H9 (cell line): ENCODE data around the gene TOP3B. TPM values are rescaled to one million over a fixed set of nuclear protein-coding genes. Genes with fewer than 3 reads are reported as not detected.

ENCODE experiments used
- DNase-seq: peaks from one replicate; pipeline ENCODE4 v3.0.0-alpha.2; 2017
- H2AFZ ChIP-seq: one replicate; pipeline ENCODE4 v1.6.1; 2013; ENCODE audit warnings: mild to moderate bottlenecking, low read length, control low read depth, moderate library complexity
- H2AK5ac ChIP-seq: 2 replicates; pipeline ENCODE4 v1.6.1; 2013; ENCODE audit warnings: low read length, control low read depth, mixed read lengths; ENCODE audit not compliant: insufficient read length
- H2BK120ac ChIP-seq: one replicate; pipeline ENCODE4 v1.6.1; 2013; ENCODE audit warnings: low read depth, mild to moderate bottlenecking, low read length, control low read depth, inconsistent platforms; ENCODE audit not compliant: poor library complexity, severe bottlenecking
- H2BK12ac ChIP-seq: 2 replicates; pipeline ENCODE4 v1.6.1; 2013; ENCODE audit warnings: low read length, control low read depth, mixed read lengths, low read depth; ENCODE audit not compliant: insufficient read length
- H2BK15ac ChIP-seq: 2 replicates; pipeline ENCODE4 v1.6.1; 2013; ENCODE audit warnings: low read depth, low read length, control low read depth
- H2BK20ac ChIP-seq: one replicate; pipeline ENCODE4 v1.6.1; 2013; ENCODE audit warnings: low read depth, mild to moderate bottlenecking, low read length, control low read depth, inconsistent platforms; ENCODE audit not compliant: poor library complexity, severe bottlenecking
- H2BK5ac ChIP-seq: 2 replicates; pipeline ENCODE4 v1.6.1; 2013; ENCODE audit warnings: low read length, control low read depth, mixed read lengths; ENCODE audit not compliant: insufficient read length
- H3K14ac ChIP-seq: 2 replicates; pipeline ENCODE4 v1.6.1; 2013; ENCODE audit warnings: low read length, control low read depth; ENCODE audit not compliant: insufficient read depth
- H3K18ac ChIP-seq: 2 replicates; pipeline ENCODE4 v1.6.1; 2013; ENCODE audit warnings: low read depth, mild to moderate bottlenecking, mixed read lengths, low read length, control low read depth; ENCODE audit not compliant: insufficient read length
- H3K23ac ChIP-seq: 2 replicates; pipeline ENCODE4 v1.6.1; 2013; ENCODE audit warnings: low read length, control low read depth, mixed read lengths, low read depth; ENCODE audit not compliant: insufficient read length
- H3K23me2 ChIP-seq: 2 replicates; pipeline ENCODE4 v1.6.1; 2013; ENCODE audit warnings: low read depth, mild to moderate bottlenecking, mixed read lengths, low read length, control low read depth; ENCODE audit not compliant: insufficient read length, poor library complexity, severe bottlenecking
- H3K27ac ChIP-seq: 2 replicates; pipeline ENCODE4 v1.5.1; 2013; ENCODE audit warnings: low read length, control low read depth, mixed read lengths, low read depth; ENCODE audit not compliant: insufficient read length
- H3K27me3 ChIP-seq: 2 replicates; pipeline ENCODE4 v1.6.1; 2013; ENCODE audit warnings: low read length, control low read depth, inconsistent platforms; ENCODE audit not compliant: insufficient read depth
- H3K4ac ChIP-seq: 2 replicates; pipeline ENCODE4 v1.6.1; 2013; ENCODE audit warnings: low read depth, mild to moderate bottlenecking, control low read depth, inconsistent platforms, low read length, moderate library complexity
- H3K4me1 ChIP-seq: 2 replicates; pipeline ENCODE4 v1.6.1; 2013; ENCODE audit warnings: low read length, control low read depth, inconsistent platforms; ENCODE audit not compliant: insufficient read depth
- H3K4me2 ChIP-seq: 2 replicates; pipeline ENCODE4 v1.6.1; 2013; ENCODE audit warnings: low read length, control low read depth, mixed read lengths; ENCODE audit not compliant: insufficient read length, insufficient read depth
- H3K56ac ChIP-seq: 2 replicates; pipeline ENCODE4 v1.6.1; 2013; ENCODE audit warnings: low read depth, mild to moderate bottlenecking, mixed read lengths, low read length, control low read depth; ENCODE audit not compliant: insufficient read length
- H3K79me1 ChIP-seq: 2 replicates; pipeline ENCODE4 v1.6.1; 2013; ENCODE audit warnings: low read depth, mild to moderate bottlenecking, moderate library complexity, low read length, control low read depth, inconsistent platforms; ENCODE audit not compliant: insufficient read depth, poor library complexity, severe bottlenecking
- H3K79me2 ChIP-seq: 2 replicates; pipeline ENCODE4 v1.6.1; 2013; ENCODE audit warnings: low read length, control low read depth, inconsistent platforms; ENCODE audit not compliant: insufficient read depth
- H3K9ac ChIP-seq: 2 replicates; pipeline ENCODE4 v1.6.1; 2013; ENCODE audit warnings: low read length, control low read depth, mixed read lengths; ENCODE audit not compliant: insufficient read length; ENCODE audit errors: extremely low read depth
- H3K9me3 ChIP-seq: one replicate; pipeline ENCODE4 v1.6.1; 2013; ENCODE audit warnings: low read depth, low read length, inconsistent platforms; ENCODE audit not compliant: control insufficient read depth
- H3T11ph ChIP-seq: one replicate; pipeline ENCODE4 v1.6.1; 2013; ENCODE audit warnings: mild to moderate bottlenecking, low read length, control low read depth, inconsistent platforms
- H4K20me1 ChIP-seq: one replicate; pipeline ENCODE4 v1.6.1; 2013; ENCODE audit not compliant: control insufficient read depth, insufficient read length, insufficient read depth
- H4K5ac ChIP-seq: 2 replicates; pipeline ENCODE4 v1.6.1; 2013; ENCODE audit warnings: low read depth, mild to moderate bottlenecking, mixed read lengths, low read length, control low read depth; ENCODE audit not compliant: insufficient read length
- H4K8ac ChIP-seq: replicated peaks from 2 replicates; pipeline ENCODE4 v1.6.1; 2013; ENCODE audit warnings: low read length, control low read depth, mixed read lengths, low read depth; ENCODE audit not compliant: insufficient read length
- H4K91ac ChIP-seq: 2 replicates; pipeline ENCODE4 v1.6.1; 2013; ENCODE audit warnings: low read depth, mild to moderate bottlenecking, moderate library complexity, mixed read lengths, low read length, control low read depth; ENCODE audit not compliant: insufficient read length
- H3K27ac Mint-ChIP-seq, 3 experiments: 2 replicates in 2 of 3; 3 replicates in 1 of 3; pipeline ENCODE4 v1.8.0; 2020 to 2021; ENCODE audit warnings: mixed read lengths in 3 of 3, mild to moderate bottlenecking in 1 of 3, moderate library complexity in 1 of 3
- H3K27me3 Mint-ChIP-seq: 2 replicates; pipeline ENCODE4 v1.8.0; 2021; ENCODE audit warnings: low read depth, mild to moderate bottlenecking, moderate library complexity, mixed read lengths
- H3K36me3 Mint-ChIP-seq, 3 experiments: 2 replicates in 2 of 3; 3 replicates in 1 of 3; pipeline ENCODE4 v1.8.0; 2020 to 2021; ENCODE audit warnings: low read depth in 3 of 3, mixed read lengths in 3 of 3; ENCODE audit not compliant: insufficient read depth in 1 of 3
- H3K4me1 Mint-ChIP-seq, 2 experiments: 2 replicates each; pipeline ENCODE4 v1.8.0; 2020; ENCODE audit warnings: mixed read lengths in 2 of 2
- H3K4me3 Mint-ChIP-seq, 2 experiments: 2 replicates in 1 of 2; 3 replicates in 1 of 2; pipeline ENCODE4 v1.8.0; 2020 to 2021; ENCODE audit warnings: mild to moderate bottlenecking in 2 of 2, mixed read lengths in 2 of 2, moderate library complexity in 1 of 2
- H3K9me3 Mint-ChIP-seq, 2 experiments: 2 replicates in 1 of 2; 3 replicates in 1 of 2; pipeline ENCODE4 v1.8.0; 2020; ENCODE audit warnings: mild to moderate bottlenecking in 2 of 2, mixed read lengths in 2 of 2, moderate library complexity in 1 of 2
- WGBS: extraction: QIAGEN DNeasy Blood & Tissue Kit; methylation state at CpG from one replicate; pipeline ENCODE4 v1.1.7; 2013; ENCODE audit warnings: missing lambda C conversion rate, low lambda C conversion rate, mixed read lengths; ENCODE audit not compliant: insufficient read length; ENCODE audit errors: extremely low coverage; 5-methylcytosine and 5-hydroxymethylcytosine counted together
- total RNA-seq: library from RNA; stranded (reverse); gene quantifications from 2 replicates; pipeline ENCODE4 v1.2.1, GENCODE V29; 2021
- TF ChIP-seq, protein P1 (sequence below): fragments of 200-600 bp; sonication (generic); conservative IDR thresholded peaks from 3 replicates; pipeline ENCODE4 v1.8.0; 2021; ENCODE audit warnings: antibody characterized with exemption, mild to moderate bottlenecking

The TOP3B gene
- total RNA-seq, 1 experiment from 2014 or later: 55.2 TPM

- H3K18ac ChIP-seq: no peak overlapping the region
- no CpG with 5 or more reads among the region's 8 CpGs for WGBS
- no peaks in the 10 kb centered on the region for H3K79me1 ChIP-seq
- Mint-ChIP-seq H3K4me3 (peak overlapping the region; percentile 81 to 85), H3K9me3 (no peaks in the 10 kb centered on the region), H3K27me3 (no peaks in the 10 kb centered on the region; the same call in 1 of the 2 replicates), H3K4me1 (peaks cover 5 to 12% of the 10 kb centered on the region in 2 experiments), H3K36me3 (peaks cover 6 to 17% (median 12%) of the 10 kb centered on the region in 3 experiments; a peak in 6 of 7 replicates), H3K27ac (peak overlapping the region in 1 of 3 experiments; percentile 95; a peak in 1 of 7 replicates)
- no peak overlapping the region for H2BK120ac ChIP-seq
- H4K8ac ChIP-seq: no peak overlapping the region
- no peak overlapping the region for H2BK20ac ChIP-seq
- no peak overlapping the region for H3K4ac ChIP-seq
- no peak for DNase-seq
- H3K9ac ChIP-seq: no peak overlapping the region
- no peak overlapping the region for H2AK5ac ChIP-seq
- no peaks in the 10 kb centered on the region for H3K27me3 ChIP-seq
- no peak overlapping the region for H2BK15ac ChIP-seq
- no peak overlapping the region for H4K5ac ChIP-seq
- H3K4me2 ChIP-seq: peak overlapping the region; percentile 74
- H3K79me2 ChIP-seq: no peaks in the 10 kb centered on the region
- H2BK5ac ChIP-seq: no peak overlapping the region
- H3K56ac ChIP-seq: no peak overlapping the region
- peaks cover 2% of the 10 kb centered on the region for H4K20me1 ChIP-seq
- no peak overlapping the region for H3K27ac ChIP-seq
- H2AFZ ChIP-seq: no peak overlapping the region
- H3K4me1 ChIP-seq: no peaks in the 10 kb centered on the region
- TF ChIP-seq, protein P1, sequence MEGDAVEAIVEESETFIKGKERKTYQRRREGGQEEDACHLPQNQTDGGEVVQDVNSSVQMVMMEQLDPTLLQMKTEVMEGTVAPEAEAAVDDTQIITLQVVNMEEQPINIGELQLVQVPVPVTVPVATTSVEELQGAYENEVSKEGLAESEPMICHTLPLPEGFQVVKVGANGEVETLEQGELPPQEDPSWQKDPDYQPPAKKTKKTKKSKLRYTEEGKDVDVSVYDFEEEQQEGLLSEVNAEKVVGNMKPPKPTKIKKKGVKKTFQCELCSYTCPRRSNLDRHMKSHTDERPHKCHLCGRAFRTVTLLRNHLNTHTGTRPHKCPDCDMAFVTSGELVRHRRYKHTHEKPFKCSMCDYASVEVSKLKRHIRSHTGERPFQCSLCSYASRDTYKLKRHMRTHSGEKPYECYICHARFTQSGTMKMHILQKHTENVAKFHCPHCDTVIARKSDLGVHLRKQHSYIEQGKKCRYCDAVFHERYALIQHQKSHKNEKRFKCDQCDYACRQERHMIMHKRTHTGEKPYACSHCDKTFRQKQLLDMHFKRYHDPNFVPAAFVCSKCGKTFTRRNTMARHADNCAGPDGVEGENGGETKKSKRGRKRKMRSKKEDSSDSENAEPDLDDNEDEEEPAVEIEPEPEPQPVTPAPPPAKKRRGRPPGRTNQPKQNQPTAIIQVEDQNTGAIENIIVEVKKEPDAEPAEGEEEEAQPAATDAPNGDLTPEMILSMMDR: no peak
- no peak overlapping the region for H3K23ac ChIP-seq
- no peak overlapping the region for H4K91ac ChIP-seq
- H2BK12ac ChIP-seq: no peak overlapping the region
- no peak overlapping the region for H3T11ph ChIP-seq
- peaks cover 4% of the 10 kb centered on the region for H3K23me2 ChIP-seq
- H3K14ac ChIP-seq: no peak overlapping the region
- H3K9me3 ChIP-seq: no peaks in the 10 kb centered on the region
Observed at GRCh38 chr22:21937821-21938070, 44.8 kb downstream of the TOP3B start.
